Panc1 (cell line): ENCODE measurements around the gene PDE4A. TPM values are rescaled to one million over a fixed set of nuclear protein-coding genes. Genes with fewer than 3 reads are reported as not detected.

ENCODE experiments used
- ATAC-seq: fragments of 200-7000 bp; cut with Tn5 transposase; 2 replicates; pipeline ENCODE4 v1.9.1; 2020; ENCODE audit warnings: mild to moderate bottlenecking, moderate library complexity
- BruUV-seq: library from RNA; stranded (reverse); fragments of 400-500 nt; replicated peaks from 2 replicates; lab custom pipeline; 2021; lab: Mats Ljungman, UMichigan
- CTCF ChIA-PET: fragments of 300-600 bp; sonication (Branson Sonifier 250); formaldehyde crosslinking; loops from one replicate; lab custom pipeline; 2022; ENCODE audit warnings: antibody characterized with exemption; lab: Charles Lee
- POLR2A ChIA-PET: fragments of 300-600 bp; sonication (Branson Sonifier 250); formaldehyde crosslinking; loops from one replicate; lab custom pipeline; 2022; ENCODE audit warnings: antibody characterized with exemption; lab: Charles Lee
- DNase-seq: peaks from one replicate; pipeline ENCODE4 v3.0.0-alpha.2; 2010; ENCODE audit warnings: low read depth, low spot score
- H3K27ac ChIP-seq: 2 replicates; pipeline ENCODE4 v1.5.1; 2011; ENCODE audit warnings: mild to moderate bottlenecking, low read length, inconsistent platforms
- H3K27me3 ChIP-seq: fragments of 200-500 bp; sonication (Bioruptor generic); 2 replicates; pipeline ENCODE4 v1.6.0; 2014; ENCODE audit warnings: low read length, inconsistent platforms; ENCODE audit not compliant: control insufficient read depth, insufficient read depth
- H3K36me3 ChIP-seq: fragments of 200-500 bp; sonication (Bioruptor generic); 2 replicates; pipeline ENCODE4 v1.5.1; 2014; ENCODE audit warnings: inconsistent platforms, mild to moderate bottlenecking, low read length, moderate library complexity; ENCODE audit not compliant: control insufficient read depth, insufficient read depth
- H3K4me1 ChIP-seq: 2 replicates; pipeline ENCODE4 v1.5.1; 2011; ENCODE audit warnings: inconsistent platforms, mild to moderate bottlenecking, low read length, moderate library complexity; ENCODE audit not compliant: control insufficient read depth, insufficient read depth
- H3K4me3 ChIP-seq, 2 experiments: 2 replicates each; pipeline ENCODE4 v1.5.1; 2011 to 2012; ENCODE audit warnings: low read depth in 2 of 2, low read length in 2 of 2, mild to moderate bottlenecking in 2 of 2, inconsistent platforms in 1 of 2, moderate library complexity in 1 of 2
- H3K9me3 ChIP-seq: fragments of 200-500 bp; sonication (Bioruptor generic); 2 replicates; pipeline ENCODE4 v1.5.1; 2014; ENCODE audit warnings: low read depth, mild to moderate bottlenecking, inconsistent platforms, low read length, moderate library complexity; ENCODE audit not compliant: control insufficient read depth, insufficient read depth
- CTCF ChIP-seq: fragments of 450-650 bp; IDR thresholded peaks from 2 replicates; pipeline ENCODE4 v1.5.1; 2017; ENCODE audit warnings: mild to moderate bottlenecking
- POLR2AphosphoS5 ChIP-seq: IDR thresholded peaks from 2 replicates; pipeline ENCODE4 v1.6.1; 2012; ENCODE audit warnings: mild to moderate bottlenecking, low read depth, low read length, moderate library complexity
- REST ChIP-seq, 2 experiments: IDR thresholded peaks; 2 replicates each; pipeline ENCODE4 v1.6.1; 2011 to 2012; ENCODE audit warnings: low read depth in 2 of 2, control low read depth in 1 of 2, low read length in 1 of 2, mild to moderate bottlenecking in 1 of 2, moderate library complexity in 1 of 2; ENCODE audit not compliant: insufficient read depth in 1 of 2
- SIN3A ChIP-seq: IDR thresholded peaks from 2 replicates; pipeline ENCODE4 v1.6.1; 2012; ENCODE audit warnings: low read depth, mild to moderate bottlenecking, low read length, moderate library complexity, borderline replicate concordance; ENCODE audit not compliant: insufficient read depth
- TCF7L2 ChIP-seq: IDR thresholded peaks from 2 replicates; pipeline ENCODE4 v1.6.1; 2011; ENCODE audit warnings: mild to moderate bottlenecking, low read depth, low read length, inconsistent platforms
- in situ Hi-C: cut with HindIII; loops from 2 replicates; pipeline ENCODE4 v1.10.0; 2016; ENCODE audit warnings: low sequenced_read_pairs, low pct_unique_long_range_greater_than_20kb
- intact Hi-C: fragments of 100-400 bp; cut with micrococcal nuclease; formaldehyde crosslinking; loops from one replicate; pipeline ENCODE4 v1.10.0; 2022; ENCODE audit not compliant: unreplicated experiment
- total RNA-seq: library from RNA; stranded (reverse); gene quantifications from one replicate; pipeline ENCODE4 v1.2.1, GENCODE V29; 2021; ENCODE audit not compliant: unreplicated experiment

Gene PDE4A
- total RNA-seq, 1 experiment from 2014 or later = 25.8 TPM

GRCh38 chr19:10419200-10419645, 1.1 kb upstream of the PDE4A start:
- no TSS peak for BruUV-seq
- H3K4me1 ChIP-seq = peaks cover 18% of the 10 kb centered on the region
- ATAC-seq (peak; percentile 7), DNase-seq (no peak)
- no peaks in the 10 kb centered on the region for H3K27me3 ChIP-seq
- in situ Hi-C loops = no loop called here
- H3K4me3 ChIP-seq = peak overlapping the region; percentile 51 to 72
- intact Hi-C loops = no loop called here
- peak overlapping the region; percentile 82 for H3K27ac ChIP-seq
- H3K36me3 ChIP-seq = no peaks in the 10 kb centered on the region; the same call in 1 of the 2 replicates
- ChIA-PET POLR2A (interaction anchor here (0.7 kb wide), 1 partner anchor 232 kb away, joined by 12 read pairs; no protein-coding TSS in a partner anchor), CTCF (no interaction called here)
- H3K9me3 ChIP-seq = no peaks in the 10 kb centered on the region
- TF ChIP-seq CTCF = no peak; the same call in 1 of the 2 replicates
- no peak for TF ChIP-seq POLR2AphosphoS5

- Histone ChIP-seq H3K9me3 (no peaks in the 10 kb centered on the region), H3K36me3 (no peaks in the 10 kb centered on the region; the same call in 1 of the 2 replicates), H3K27me3 (no peaks in the 10 kb centered on the region), H3K27ac (peak overlapping the region; percentile 82), H3K4me3 (peak overlapping the region; percentile 51 to 72), H3K4me1 (peaks cover 18% of the 10 kb centered on the region)
- in situ Hi-C loops (no loop called here), intact Hi-C loops (no loop called here)
- ATAC-seq (peak; percentile 47), DNase-seq (peak; percentile 61)
- BruUV-seq = TSS peak; percentile 84
- CTCF ChIA-PET = no interaction called here
- POLR2A ChIA-PET = no interaction called here
- no peak for TF ChIP-seq POLR2AphosphoS5
- TF ChIP-seq CTCF = no peak
- no peak for TF ChIP-seq REST (IDR thresholded peaks at IDR 0.05; ENCODE audit: insufficient read depth in 1 of 2, low read depth in 2 of 2, low read length in 1 of 2)
- peak; percentile 45; the same call in 1 of the 2 replicates for TF ChIP-seq TCF7L2
- 0 out of 2 replicates have a peak, but pooled peaks have one; percentile 78 for TF ChIP-seq SIN3A
Observed at GRCh38 chr19:10419646-10420443, 493 bp upstream of the PDE4A start.
